ENCODE data around the gene RB1.

DNA sequence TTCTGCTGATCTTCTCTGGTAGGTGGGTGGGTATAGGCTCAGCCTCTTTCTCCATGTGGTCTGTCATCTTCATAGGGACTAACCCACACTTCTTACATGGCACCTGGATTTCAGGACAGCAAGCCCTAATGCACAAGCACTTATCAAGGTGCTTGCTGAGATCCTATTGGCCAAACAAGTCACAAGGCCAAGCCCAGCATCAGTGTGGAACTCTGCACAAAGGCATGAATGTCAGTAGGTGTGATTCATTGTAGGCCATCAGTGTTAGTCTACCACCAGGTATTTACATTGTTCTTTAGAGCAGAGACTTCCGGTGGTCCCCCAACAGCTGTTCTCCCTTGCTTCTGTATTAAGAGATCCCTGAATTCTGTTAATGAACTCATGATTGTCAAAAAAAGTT lies 8.3 kb upstream of the RB1 start:
- TF ChIP-seq, protein P1, sequence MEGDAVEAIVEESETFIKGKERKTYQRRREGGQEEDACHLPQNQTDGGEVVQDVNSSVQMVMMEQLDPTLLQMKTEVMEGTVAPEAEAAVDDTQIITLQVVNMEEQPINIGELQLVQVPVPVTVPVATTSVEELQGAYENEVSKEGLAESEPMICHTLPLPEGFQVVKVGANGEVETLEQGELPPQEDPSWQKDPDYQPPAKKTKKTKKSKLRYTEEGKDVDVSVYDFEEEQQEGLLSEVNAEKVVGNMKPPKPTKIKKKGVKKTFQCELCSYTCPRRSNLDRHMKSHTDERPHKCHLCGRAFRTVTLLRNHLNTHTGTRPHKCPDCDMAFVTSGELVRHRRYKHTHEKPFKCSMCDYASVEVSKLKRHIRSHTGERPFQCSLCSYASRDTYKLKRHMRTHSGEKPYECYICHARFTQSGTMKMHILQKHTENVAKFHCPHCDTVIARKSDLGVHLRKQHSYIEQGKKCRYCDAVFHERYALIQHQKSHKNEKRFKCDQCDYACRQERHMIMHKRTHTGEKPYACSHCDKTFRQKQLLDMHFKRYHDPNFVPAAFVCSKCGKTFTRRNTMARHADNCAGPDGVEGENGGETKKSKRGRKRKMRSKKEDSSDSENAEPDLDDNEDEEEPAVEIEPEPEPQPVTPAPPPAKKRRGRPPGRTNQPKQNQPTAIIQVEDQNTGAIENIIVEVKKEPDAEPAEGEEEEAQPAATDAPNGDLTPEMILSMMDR (conservative IDR thresholded peaks at IDR 0.05; ENCODE audit: low read depth in 2 of 2) = no peak
- TF ChIP-seq, protein P2, sequence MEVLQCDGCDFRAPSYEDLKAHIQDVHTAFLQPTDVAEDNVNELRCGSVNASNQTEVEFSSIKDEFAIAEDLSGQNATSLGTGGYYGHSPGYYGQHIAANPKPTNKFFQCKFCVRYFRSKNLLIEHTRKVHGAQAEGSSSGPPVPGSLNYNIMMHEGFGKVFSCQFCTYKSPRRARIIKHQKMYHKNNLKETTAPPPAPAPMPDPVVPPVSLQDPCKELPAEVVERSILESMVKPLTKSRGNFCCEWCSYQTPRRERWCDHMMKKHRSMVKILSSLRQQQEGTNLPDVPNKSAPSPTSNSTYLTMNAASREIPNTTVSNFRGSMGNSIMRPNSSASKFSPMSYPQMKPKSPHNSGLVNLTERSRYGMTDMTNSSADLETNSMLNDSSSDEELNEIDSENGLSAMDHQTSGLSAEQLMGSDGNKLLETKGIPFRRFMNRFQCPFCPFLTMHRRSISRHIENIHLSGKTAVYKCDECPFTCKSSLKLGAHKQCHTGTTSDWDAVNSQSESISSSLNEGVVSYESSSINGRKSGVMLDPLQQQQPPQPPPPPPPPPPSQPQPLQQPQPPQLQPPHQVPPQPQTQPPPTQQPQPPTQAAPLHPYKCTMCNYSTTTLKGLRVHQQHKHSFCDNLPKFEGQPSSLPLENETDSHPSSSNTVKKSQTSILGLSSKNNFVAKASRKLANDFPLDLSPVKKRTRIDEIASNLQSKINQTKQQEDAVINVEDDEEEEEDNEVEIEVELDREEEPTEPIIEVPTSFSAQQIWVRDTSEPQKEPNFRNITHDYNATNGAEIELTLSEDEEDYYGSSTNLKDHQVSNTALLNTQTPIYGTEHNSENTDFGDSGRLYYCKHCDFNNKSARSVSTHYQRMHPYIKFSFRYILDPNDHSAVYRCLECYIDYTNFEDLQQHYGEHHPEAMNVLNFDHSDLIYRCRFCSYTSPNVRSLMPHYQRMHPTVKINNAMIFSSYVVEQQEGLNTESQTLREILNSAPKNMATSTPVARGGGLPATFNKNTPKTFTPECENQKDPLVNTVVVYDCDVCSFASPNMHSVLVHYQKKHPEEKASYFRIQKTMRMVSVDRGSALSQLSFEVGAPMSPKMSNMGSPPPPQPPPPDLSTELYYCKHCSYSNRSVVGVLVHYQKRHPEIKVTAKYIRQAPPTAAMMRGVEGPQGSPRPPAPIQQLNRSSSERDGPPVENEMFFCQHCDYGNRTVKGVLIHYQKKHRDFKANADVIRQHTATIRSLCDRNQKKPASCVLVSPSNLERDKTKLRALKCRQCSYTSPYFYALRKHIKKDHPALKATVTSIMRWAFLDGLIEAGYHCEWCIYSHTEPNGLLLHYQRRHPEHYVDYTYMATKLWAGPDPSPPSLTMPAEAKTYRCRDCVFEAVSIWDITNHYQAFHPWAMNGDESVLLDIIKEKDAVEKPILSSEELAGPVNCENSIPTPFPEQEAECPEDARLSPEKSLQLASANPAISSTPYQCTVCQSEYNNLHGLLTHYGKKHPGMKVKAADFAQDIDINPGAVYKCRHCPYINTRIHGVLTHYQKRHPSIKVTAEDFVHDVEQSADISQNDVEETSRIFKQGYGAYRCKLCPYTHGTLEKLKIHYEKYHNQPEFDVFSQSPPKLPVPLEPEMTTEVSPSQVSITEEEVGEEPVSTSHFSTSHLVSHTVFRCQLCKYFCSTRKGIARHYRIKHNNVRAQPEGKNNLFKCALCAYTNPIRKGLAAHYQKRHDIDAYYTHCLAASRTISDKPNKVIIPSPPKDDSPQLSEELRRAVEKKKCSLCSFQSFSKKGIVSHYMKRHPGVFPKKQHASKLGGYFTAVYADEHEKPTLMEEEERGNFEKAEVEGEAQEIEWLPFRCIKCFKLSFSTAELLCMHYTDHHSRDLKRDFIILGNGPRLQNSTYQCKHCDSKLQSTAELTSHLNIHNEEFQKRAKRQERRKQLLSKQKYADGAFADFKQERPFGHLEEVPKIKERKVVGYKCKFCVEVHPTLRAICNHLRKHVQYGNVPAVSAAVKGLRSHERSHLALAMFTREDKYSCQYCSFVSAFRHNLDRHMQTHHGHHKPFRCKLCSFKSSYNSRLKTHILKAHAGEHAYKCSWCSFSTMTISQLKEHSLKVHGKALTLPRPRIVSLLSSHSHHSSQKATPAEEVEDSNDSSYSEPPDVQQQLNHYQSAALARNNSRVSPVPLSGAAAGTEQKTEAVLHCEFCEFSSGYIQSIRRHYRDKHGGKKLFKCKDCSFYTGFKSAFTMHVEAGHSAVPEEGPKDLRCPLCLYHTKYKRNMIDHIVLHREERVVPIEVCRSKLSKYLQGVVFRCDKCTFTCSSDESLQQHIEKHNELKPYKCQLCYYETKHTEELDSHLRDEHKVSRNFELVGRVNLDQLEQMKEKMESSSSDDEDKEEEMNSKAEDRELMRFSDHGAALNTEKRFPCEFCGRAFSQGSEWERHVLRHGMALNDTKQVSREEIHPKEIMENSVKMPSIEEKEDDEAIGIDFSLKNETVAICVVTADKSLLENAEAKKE (CRISPR knock-in tag; IDR thresholded peaks at IDR 0.05) = no peak
- no peak for TF ChIP-seq JUNB (IDR thresholded peaks at IDR 0.05; ENCODE audit: unreplicated experiment)
- TF ChIP-seq, protein P3, sequence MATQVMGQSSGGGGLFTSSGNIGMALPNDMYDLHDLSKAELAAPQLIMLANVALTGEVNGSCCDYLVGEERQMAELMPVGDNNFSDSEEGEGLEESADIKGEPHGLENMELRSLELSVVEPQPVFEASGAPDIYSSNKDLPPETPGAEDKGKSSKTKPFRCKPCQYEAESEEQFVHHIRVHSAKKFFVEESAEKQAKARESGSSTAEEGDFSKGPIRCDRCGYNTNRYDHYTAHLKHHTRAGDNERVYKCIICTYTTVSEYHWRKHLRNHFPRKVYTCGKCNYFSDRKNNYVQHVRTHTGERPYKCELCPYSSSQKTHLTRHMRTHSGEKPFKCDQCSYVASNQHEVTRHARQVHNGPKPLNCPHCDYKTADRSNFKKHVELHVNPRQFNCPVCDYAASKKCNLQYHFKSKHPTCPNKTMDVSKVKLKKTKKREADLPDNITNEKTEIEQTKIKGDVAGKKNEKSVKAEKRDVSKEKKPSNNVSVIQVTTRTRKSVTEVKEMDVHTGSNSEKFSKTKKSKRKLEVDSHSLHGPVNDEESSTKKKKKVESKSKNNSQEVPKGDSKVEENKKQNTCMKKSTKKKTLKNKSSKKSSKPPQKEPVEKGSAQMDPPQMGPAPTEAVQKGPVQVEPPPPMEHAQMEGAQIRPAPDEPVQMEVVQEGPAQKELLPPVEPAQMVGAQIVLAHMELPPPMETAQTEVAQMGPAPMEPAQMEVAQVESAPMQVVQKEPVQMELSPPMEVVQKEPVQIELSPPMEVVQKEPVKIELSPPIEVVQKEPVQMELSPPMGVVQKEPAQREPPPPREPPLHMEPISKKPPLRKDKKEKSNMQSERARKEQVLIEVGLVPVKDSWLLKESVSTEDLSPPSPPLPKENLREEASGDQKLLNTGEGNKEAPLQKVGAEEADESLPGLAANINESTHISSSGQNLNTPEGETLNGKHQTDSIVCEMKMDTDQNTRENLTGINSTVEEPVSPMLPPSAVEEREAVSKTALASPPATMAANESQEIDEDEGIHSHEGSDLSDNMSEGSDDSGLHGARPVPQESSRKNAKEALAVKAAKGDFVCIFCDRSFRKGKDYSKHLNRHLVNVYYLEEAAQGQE (IDR thresholded peaks at IDR 0.05; ENCODE audit: unreplicated experiment) = no peak
- TF ChIP-seq EZH2phosphoT487 (IDR thresholded peaks at IDR 0.05; ENCODE audit: unreplicated experiment) = no peak
- no peak for TF ChIP-seq EZH2 (IDR thresholded peaks at IDR 0.05; ENCODE audit: low read depth, unreplicated experiment)
- TF ChIP-seq POLR2AphosphoS5 (IDR thresholded peaks at IDR 0.05; ENCODE audit: low read depth) = no peak
- TF ChIP-seq CREB1 (CRISPR knock-in tag; IDR thresholded peaks at IDR 0.05; ENCODE audit: low read depth) = no peak
- TF ChIP-seq NANOG (IDR thresholded peaks at IDR 0.05; ENCODE audit: borderline replicate concordance) = no peak
- TF ChIP-seq ZNF114 (CRISPR knock-in tag; IDR thresholded peaks at IDR 0.05) = no peak
- TF ChIP-seq ZNF331 (CRISPR knock-in tag; IDR thresholded peaks at IDR 0.05; ENCODE audit: low read depth) = no peak
- TF ChIP-seq, protein P4, sequence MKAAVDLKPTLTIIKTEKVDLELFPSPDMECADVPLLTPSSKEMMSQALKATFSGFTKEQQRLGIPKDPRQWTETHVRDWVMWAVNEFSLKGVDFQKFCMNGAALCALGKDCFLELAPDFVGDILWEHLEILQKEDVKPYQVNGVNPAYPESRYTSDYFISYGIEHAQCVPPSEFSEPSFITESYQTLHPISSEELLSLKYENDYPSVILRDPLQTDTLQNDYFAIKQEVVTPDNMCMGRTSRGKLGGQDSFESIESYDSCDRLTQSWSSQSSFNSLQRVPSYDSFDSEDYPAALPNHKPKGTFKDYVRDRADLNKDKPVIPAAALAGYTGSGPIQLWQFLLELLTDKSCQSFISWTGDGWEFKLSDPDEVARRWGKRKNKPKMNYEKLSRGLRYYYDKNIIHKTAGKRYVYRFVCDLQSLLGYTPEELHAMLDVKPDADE (IDR thresholded peaks at IDR 0.05) = no peak
- TF ChIP-seq STAT1 (IDR thresholded peaks at IDR 0.05; ENCODE audit: unreplicated experiment) = no peak

Data from GM23338 (cell line).